Ishikawa (cell line): ENCODE measurements around the gene GTSE1.

ENCODE experiments used
- CEBPB ChIP-seq: IDR thresholded peaks from 2 replicates; pipeline ENCODE4 v1.6.1; 2012
- CREB1 ChIP-seq: IDR thresholded peaks from 2 replicates; pipeline ENCODE4 v1.6.1; 2012; ENCODE audit warnings: low read depth
- EGR1 ChIP-seq: IDR thresholded peaks from 2 replicates; pipeline ENCODE4 v1.6.1; 2012
- EP300 ChIP-seq: IDR thresholded peaks from 2 replicates; pipeline ENCODE4 v1.6.1; 2012; ENCODE audit warnings: borderline replicate concordance
- FOXM1 ChIP-seq: IDR thresholded peaks from 2 replicates; pipeline ENCODE4 v1.6.1; 2012; ENCODE audit warnings: low read depth, borderline replicate concordance
- NFIC ChIP-seq: IDR thresholded peaks from 2 replicates; pipeline ENCODE4 v1.6.1; 2012
- RAD21 ChIP-seq: IDR thresholded peaks from 2 replicates; pipeline ENCODE4 v1.6.1; 2012; ENCODE audit warnings: low read depth
- TAF1 ChIP-seq: IDR thresholded peaks from 2 replicates; pipeline ENCODE4 v1.6.1; 2012; ENCODE audit warnings: low read depth, mild to moderate bottlenecking
- TCF12 ChIP-seq: IDR thresholded peaks from 2 replicates; pipeline ENCODE4 v1.6.1; 2012; ENCODE audit warnings: low read depth
- TEAD4 ChIP-seq: IDR thresholded peaks from 2 replicates; pipeline ENCODE4 v1.6.1; 2012
- USF1 ChIP-seq: IDR thresholded peaks from 2 replicates; pipeline ENCODE4 v1.6.1; 2012
- YY1 ChIP-seq: IDR thresholded peaks from 2 replicates; pipeline ENCODE4 v1.6.1; 2012; ENCODE audit warnings: low read depth
- ZBTB7A ChIP-seq: IDR thresholded peaks from 2 replicates; pipeline ENCODE4 v1.6.1; 2012; ENCODE audit warnings: low read depth
- TF ChIP-seq, protein P1 (sequence below): IDR thresholded peaks from 2 replicates; pipeline ENCODE4 v1.6.1; 2012; ENCODE audit warnings: low read depth, mild to moderate bottlenecking
- TF ChIP-seq, protein P2 (sequence below): IDR thresholded peaks from 2 replicates; pipeline ENCODE4 v1.6.1; 2012

Gene GTSE1

GRCh38 chr22:46369716-46370583 is 73.3 kb downstream of the GTSE1 start:
- no peak for TF ChIP-seq EGR1
- TF ChIP-seq, protein P1, sequence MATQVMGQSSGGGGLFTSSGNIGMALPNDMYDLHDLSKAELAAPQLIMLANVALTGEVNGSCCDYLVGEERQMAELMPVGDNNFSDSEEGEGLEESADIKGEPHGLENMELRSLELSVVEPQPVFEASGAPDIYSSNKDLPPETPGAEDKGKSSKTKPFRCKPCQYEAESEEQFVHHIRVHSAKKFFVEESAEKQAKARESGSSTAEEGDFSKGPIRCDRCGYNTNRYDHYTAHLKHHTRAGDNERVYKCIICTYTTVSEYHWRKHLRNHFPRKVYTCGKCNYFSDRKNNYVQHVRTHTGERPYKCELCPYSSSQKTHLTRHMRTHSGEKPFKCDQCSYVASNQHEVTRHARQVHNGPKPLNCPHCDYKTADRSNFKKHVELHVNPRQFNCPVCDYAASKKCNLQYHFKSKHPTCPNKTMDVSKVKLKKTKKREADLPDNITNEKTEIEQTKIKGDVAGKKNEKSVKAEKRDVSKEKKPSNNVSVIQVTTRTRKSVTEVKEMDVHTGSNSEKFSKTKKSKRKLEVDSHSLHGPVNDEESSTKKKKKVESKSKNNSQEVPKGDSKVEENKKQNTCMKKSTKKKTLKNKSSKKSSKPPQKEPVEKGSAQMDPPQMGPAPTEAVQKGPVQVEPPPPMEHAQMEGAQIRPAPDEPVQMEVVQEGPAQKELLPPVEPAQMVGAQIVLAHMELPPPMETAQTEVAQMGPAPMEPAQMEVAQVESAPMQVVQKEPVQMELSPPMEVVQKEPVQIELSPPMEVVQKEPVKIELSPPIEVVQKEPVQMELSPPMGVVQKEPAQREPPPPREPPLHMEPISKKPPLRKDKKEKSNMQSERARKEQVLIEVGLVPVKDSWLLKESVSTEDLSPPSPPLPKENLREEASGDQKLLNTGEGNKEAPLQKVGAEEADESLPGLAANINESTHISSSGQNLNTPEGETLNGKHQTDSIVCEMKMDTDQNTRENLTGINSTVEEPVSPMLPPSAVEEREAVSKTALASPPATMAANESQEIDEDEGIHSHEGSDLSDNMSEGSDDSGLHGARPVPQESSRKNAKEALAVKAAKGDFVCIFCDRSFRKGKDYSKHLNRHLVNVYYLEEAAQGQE: no peak
- TF ChIP-seq USF1: no peak
- TF ChIP-seq EP300: no peak
- TF ChIP-seq TEAD4: no peak
- TF ChIP-seq YY1: no peak
- TF ChIP-seq TAF1: no peak
- TF ChIP-seq NFIC: no peak
- TF ChIP-seq CREB1: no peak
- TF ChIP-seq, protein P2, sequence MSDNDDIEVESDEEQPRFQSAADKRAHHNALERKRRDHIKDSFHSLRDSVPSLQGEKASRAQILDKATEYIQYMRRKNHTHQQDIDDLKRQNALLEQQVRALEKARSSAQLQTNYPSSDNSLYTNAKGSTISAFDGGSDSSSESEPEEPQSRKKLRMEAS: no peak

GRCh38 chr22:46370584-46371291 is 74.1 kb downstream of the GTSE1 start:
- TF ChIP-seq NFIC: no peak
- TF ChIP-seq EGR1: no peak
- TF ChIP-seq TCF12: no peak
- no peak for TF ChIP-seq CEBPB
- TF ChIP-seq, protein P2: no peak
- TF ChIP-seq, protein P1: no peak
- no peak for TF ChIP-seq ZBTB7A
- TF ChIP-seq TEAD4: no peak
- TF ChIP-seq FOXM1: no peak
- TF ChIP-seq EP300: no peak
- TF ChIP-seq RAD21: no peak

DNA sequence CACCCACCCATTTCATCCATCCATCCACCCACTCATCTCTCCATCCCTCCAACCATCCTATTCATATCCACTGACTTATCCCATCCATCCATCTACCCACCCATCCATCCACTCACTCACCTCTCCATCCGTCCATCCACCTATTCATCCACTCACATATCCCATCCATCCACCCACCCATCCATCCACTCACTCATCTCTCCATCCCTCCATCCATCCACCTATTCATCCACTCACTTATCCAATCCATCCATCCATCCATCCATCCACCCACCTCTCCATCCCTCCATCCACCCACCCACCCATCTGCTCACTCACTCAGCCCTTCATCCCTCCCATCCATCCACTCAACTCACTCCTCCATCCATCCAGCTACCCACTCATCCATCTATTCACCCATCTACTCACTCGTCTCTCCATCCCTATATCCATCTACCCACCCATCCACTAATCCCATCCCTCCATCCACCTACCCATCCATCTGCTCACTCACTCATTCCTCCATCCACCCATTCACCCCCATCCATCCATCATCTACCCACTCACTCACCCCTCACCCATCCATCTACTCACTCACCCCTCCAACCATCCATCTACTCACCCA is 75.1 kb downstream of the GTSE1 start:
- TF ChIP-seq, protein P2: no peak
- TF ChIP-seq, protein P1: no peak
- TF ChIP-seq ZBTB7A: no peak

- TF ChIP-seq EP300 (no peak), USF1 (no peak), TCF12 (no peak), EGR1 (no peak), TAF1 (no peak), CREB1 (no peak)
- TF ChIP-seq, protein P2: no peak
These were observed 76.0 kb downstream of the GTSE1 start for GRCh38 chr22:46372686-46373085.
